IMR-90 (cell line): Measurements from ENCODE around the gene LY86. TPM values are rescaled to one million over a fixed set of nuclear protein-coding genes. Genes with fewer than 3 reads are reported as not detected.

Experiments
- ATAC-seq: fragments of 200-7000 bp; cut with Tn5 transposase; 2 replicates; pipeline ENCODE4 v1.9.1; 2020; ENCODE audit warnings: low read depth, mild to moderate bottlenecking, moderate library complexity
- BruUV-seq: library from RNA; stranded (reverse); fragments of 400-500 nt; replicated peaks from 2 replicates; lab custom pipeline; 2021; lab: Mats Ljungman, UMichigan
- CTCF ChIA-PET: fragments of 300-600 bp; formaldehyde crosslinking; extraction: SDS; loops from one replicate; lab custom pipeline; 2021; ENCODE audit warnings: antibody characterized with exemption; lab: Yijun Ruan, JAX
- POLR2A ChIA-PET: fragments of 300-600 bp; sonication (Branson Sonifier 250); formaldehyde crosslinking; loops from one replicate; lab custom pipeline; 2022; ENCODE audit warnings: antibody characterized with exemption; ENCODE audit not compliant: unreplicated experiment; lab: Charles Lee
- DNase-seq: peaks from one replicate; pipeline ENCODE4 v3.0.0; 2013
- H2AFZ ChIP-seq: replicated peaks from 2 replicates; pipeline ENCODE3; 2013; ENCODE audit warnings: low read length, mild to moderate bottlenecking; ENCODE audit not compliant: poor library complexity
- H2AK5ac ChIP-seq: 2 replicates; pipeline ENCODE4 v1.6.1; 2013; ENCODE audit warnings: low read depth, low read length, inconsistent platforms
- H2AK9ac ChIP-seq: replicated peaks from 2 replicates; pipeline ENCODE3; 2013; ENCODE audit warnings: mild to moderate bottlenecking, low read depth, low read length, moderate library complexity; ENCODE audit not compliant: poor library complexity
- H2BK120ac ChIP-seq: 2 replicates; pipeline ENCODE4 v1.6.1; 2013; ENCODE audit warnings: low read depth, low read length, inconsistent platforms
- H2BK15ac ChIP-seq: 3 replicates; pipeline ENCODE4 v1.6.1; 2013; ENCODE audit warnings: low read depth, low read length, inconsistent platforms
- H2BK20ac ChIP-seq: 2 replicates; pipeline ENCODE4 v1.6.1; 2013; ENCODE audit warnings: low read depth, mild to moderate bottlenecking, inconsistent platforms, low read length, moderate library complexity
- H2BK5ac ChIP-seq: 2 replicates; pipeline ENCODE4 v1.6.1; 2013; ENCODE audit warnings: mild to moderate bottlenecking, low read depth, low read length, inconsistent platforms; ENCODE audit not compliant: poor library complexity, severe bottlenecking
- H3K14ac ChIP-seq: replicated peaks from 2 replicates; pipeline ENCODE4 v1.6.1; 2013; ENCODE audit warnings: low read depth, low read length, inconsistent platforms
- H3K18ac ChIP-seq: 2 replicates; pipeline ENCODE4 v1.6.1; 2013; ENCODE audit warnings: low read depth, low read length, control low read depth
- H3K23ac ChIP-seq: 2 replicates; pipeline ENCODE4 v1.6.1; 2013; ENCODE audit warnings: low read depth, low read length, inconsistent platforms
- H3K27ac ChIP-seq: 2 replicates; pipeline ENCODE4 v1.5.1; 2013; ENCODE audit warnings: mild to moderate bottlenecking, control low read depth, low read length; ENCODE audit not compliant: insufficient read depth
- H3K27me3 ChIP-seq: 2 replicates; pipeline ENCODE4 v1.6.1; 2013; ENCODE audit warnings: low read length; ENCODE audit not compliant: control insufficient read depth, insufficient read depth
- H3K36me3 ChIP-seq: 2 replicates; pipeline ENCODE4 v1.6.1; 2013; ENCODE audit warnings: low read length, mixed read lengths; ENCODE audit not compliant: control insufficient read depth, insufficient read depth
- H3K4ac ChIP-seq: 2 replicates; pipeline ENCODE4 v1.6.1; 2013; ENCODE audit warnings: low read depth, low read length, inconsistent platforms
- H3K4me1 ChIP-seq: 2 replicates; pipeline ENCODE4 v1.6.1; 2013; ENCODE audit warnings: low read length, mixed read lengths; ENCODE audit not compliant: control insufficient read depth, insufficient read depth
- H3K4me2 ChIP-seq: 2 replicates; pipeline ENCODE4 v1.6.1; 2013; ENCODE audit warnings: low read depth, mild to moderate bottlenecking, control low read depth, low read length, moderate library complexity
- H3K4me3 ChIP-seq: 2 replicates; pipeline ENCODE4 v1.5.1; 2013; ENCODE audit warnings: low read depth, mild to moderate bottlenecking, control low read depth, low read length, moderate library complexity; ENCODE audit not compliant: insufficient read depth
- H3K56ac ChIP-seq: 2 replicates; pipeline ENCODE4 v1.6.1; 2013; ENCODE audit warnings: low read length, inconsistent platforms; ENCODE audit not compliant: insufficient read depth; ENCODE audit errors: extremely low read depth
- H3K79me1 ChIP-seq, 2 experiments: 2 replicates each; pipeline ENCODE4 v1.6.1; 2013; ENCODE audit warnings: low read length in 2 of 2, inconsistent platforms in 1 of 2, low read depth in 1 of 2
- H3K9ac ChIP-seq: 2 replicates; pipeline ENCODE4 v1.6.1; 2013; ENCODE audit warnings: low read depth, low read length, control low read depth
- H3K9me1 ChIP-seq: 2 replicates; pipeline ENCODE4 v1.6.1; 2013; ENCODE audit warnings: low read length, inconsistent platforms; ENCODE audit not compliant: insufficient read depth
- H3K9me3 ChIP-seq: 2 replicates; pipeline ENCODE4 v1.6.1; 2013; ENCODE audit warnings: low read length; ENCODE audit not compliant: control insufficient read depth, insufficient read depth
- H4K20me1 ChIP-seq: 2 replicates; pipeline ENCODE4 v1.6.1; 2013; ENCODE audit warnings: low read length, inconsistent platforms; ENCODE audit not compliant: insufficient read depth
- H4K5ac ChIP-seq: 2 replicates; pipeline ENCODE4 v1.6.1; 2013; ENCODE audit warnings: mild to moderate bottlenecking, low read depth, low read length, control low read depth
- H4K8ac ChIP-seq, 2 experiments: 2 replicates each; pipeline ENCODE4 v1.6.1; 2013; ENCODE audit warnings: low read depth in 2 of 2, low read length in 2 of 2, control low read depth in 1 of 2, inconsistent platforms in 1 of 2
- H4K91ac ChIP-seq: 2 replicates; pipeline ENCODE4 v1.6.1; 2013; ENCODE audit warnings: low read depth, low read length, inconsistent platforms; ENCODE audit not compliant: insufficient read depth
- CHD1 ChIP-seq: IDR thresholded peaks from 2 replicates; pipeline ENCODE4 v1.6.1; 2012; ENCODE audit warnings: low read depth, low read length, improper control_type of control experiment
- MXI1 ChIP-seq: IDR thresholded peaks from 2 replicates; pipeline ENCODE4 v1.6.1; 2012; ENCODE audit warnings: low read depth, mild to moderate bottlenecking, low read length, moderate library complexity, borderline replicate concordance
- NFE2L2 ChIP-seq: fragments of 150-350 bp; IDR thresholded peaks from 2 replicates; pipeline ENCODE4 v1.6.1; 2016; ENCODE audit warnings: low read depth, mild to moderate bottlenecking, low read length
- RAD21 ChIP-seq: IDR thresholded peaks from 2 replicates; pipeline ENCODE4 v1.6.1; 2012; ENCODE audit warnings: low read length, improper control_type of control experiment
- RCOR1 ChIP-seq: IDR thresholded peaks from 2 replicates; pipeline ENCODE4 v1.6.1; 2012; ENCODE audit warnings: mild to moderate bottlenecking, low read length, improper control_type of control experiment; ENCODE audit not compliant: insufficient replicate concordance
- SMC3 ChIP-seq: fragments of 150-350 bp; IDR thresholded peaks from 2 replicates; pipeline ENCODE4 v1.6.1; 2016; ENCODE audit warnings: low read depth, mild to moderate bottlenecking, antibody characterized with exemption, low read length, moderate library complexity
- USF2 ChIP-seq: fragments of 150-350 bp; IDR thresholded peaks from 2 replicates; pipeline ENCODE4 v1.6.1; 2017; ENCODE audit warnings: mild to moderate bottlenecking, antibody characterized with exemption, low read length, low read depth
- WGBS, 2 experiments: methylation state at CpG; one replicate each; pipeline versions ENCODE4 v1.1.5 to v1.1.7; 2013; ENCODE audit warnings: missing lambda C conversion rate in 2 of 2; ENCODE audit not compliant: insufficient read length in 1 of 2; ENCODE audit errors: extremely low coverage in 2 of 2; 5-methylcytosine and 5-hydroxymethylcytosine counted together
- dilution Hi-C: fragments of 300-500 bp; cut with HindIII; formaldehyde crosslinking; loops from one replicate; pipeline ENCODE4 v1.14.3; 2018; ENCODE audit warnings: low sequenced_read_pairs; ENCODE audit not compliant: unreplicated experiment
- in situ Hi-C: fragments of 300-500 bp; cut with MboI; formaldehyde crosslinking; loops from 3 replicates; pipeline ENCODE4 v1.14.3; 2019; ENCODE audit warnings: low sequenced_read_pairs, inconsistent platforms, mixed read lengths
- intact Hi-C: fragments of 100-400 bp; cut with micrococcal nuclease; formaldehyde crosslinking; loops from 2 replicates; pipeline ENCODE4 v1.10.0; 2022
- polyA plus RNA-seq, 3 experiments: library from polyadenylated mRNA; depleted of rRNA; stranded (reverse); fragments of >200 nt; gene quantifications; 2 replicates each; pipeline ENCODE4 v1.2.3, GENCODE V29; 2012; ENCODE audit warnings: low replicate concordance in 1 of 3
- total RNA-seq: library from RNA; depleted of rRNA; stranded (reverse); fragments of >200 nt; gene quantifications from 2 replicates; pipeline ENCODE4 v1.2.3, GENCODE V29; 2012

Gene LY86
- total and polyA plus RNA-seq, 2 of the 4 experiments (the other 2 are of a cell fraction): not detected

- ATAC-seq (no peak), DNase-seq (no peak)
- Histone ChIP-seq H3K4ac (no peak overlapping the region), H4K20me1 (no peaks in the 10 kb centered on the region), H3K9ac (no peak overlapping the region), H4K8ac (no peak overlapping the region), H2BK120ac (no peak overlapping the region), H3K27me3 (no peaks in the 10 kb centered on the region), H4K91ac (no peak overlapping the region), H2BK15ac (no peak overlapping the region), H2AK5ac (no peak overlapping the region), H3K14ac (no peak overlapping the region), H3K18ac (no peak overlapping the region), H3K23ac (no peak overlapping the region), H3K36me3 (no peaks in the 10 kb centered on the region), H2BK20ac (no peak overlapping the region), H3K79me1 (no peaks in the 10 kb centered on the region), H4K5ac (no peak overlapping the region), H3K4me1 (no peaks in the 10 kb centered on the region), H3K4me3 (no peak overlapping the region), H3K9me3 (no peaks in the 10 kb centered on the region), H3K9me1 (no peaks in the 10 kb centered on the region), H2AK9ac (no peak overlapping the region), H3K27ac (no peak overlapping the region), H2BK5ac (no peak overlapping the region), H3K56ac (no peak overlapping the region), H2AFZ (no peak overlapping the region), H3K4me2 (no peak overlapping the region)
- intact Hi-C loops (no loop called here), dilution Hi-C loops (no loop called here), in situ Hi-C loops (no loop called here)
- no TSS peak for BruUV-seq
- no CpG with 5 or more reads among the region's 6 CpGs for WGBS, 2 experiments
- TF ChIP-seq RAD21 (no peak), MXI1 (no peak), NFE2L2 (no peak), CHD1 (no peak), SMC3 (no peak), RCOR1 (no peak), USF2 (no peak)
- CTCF ChIA-PET: no interaction called here
- POLR2A ChIA-PET: no interaction called here
These were observed 45.6 kb downstream of the LY86 start for GRCh38 chr6:6633898-6634734.
